ENCODE data around the gene CMIP. TPM values are rescaled to one million over a fixed set of nuclear protein-coding genes. Genes with fewer than 3 reads are reported as not detected.

CMIP gene
- total RNA-seq, 1 experiment from 2014 or later: 48.2 TPM

DNA sequence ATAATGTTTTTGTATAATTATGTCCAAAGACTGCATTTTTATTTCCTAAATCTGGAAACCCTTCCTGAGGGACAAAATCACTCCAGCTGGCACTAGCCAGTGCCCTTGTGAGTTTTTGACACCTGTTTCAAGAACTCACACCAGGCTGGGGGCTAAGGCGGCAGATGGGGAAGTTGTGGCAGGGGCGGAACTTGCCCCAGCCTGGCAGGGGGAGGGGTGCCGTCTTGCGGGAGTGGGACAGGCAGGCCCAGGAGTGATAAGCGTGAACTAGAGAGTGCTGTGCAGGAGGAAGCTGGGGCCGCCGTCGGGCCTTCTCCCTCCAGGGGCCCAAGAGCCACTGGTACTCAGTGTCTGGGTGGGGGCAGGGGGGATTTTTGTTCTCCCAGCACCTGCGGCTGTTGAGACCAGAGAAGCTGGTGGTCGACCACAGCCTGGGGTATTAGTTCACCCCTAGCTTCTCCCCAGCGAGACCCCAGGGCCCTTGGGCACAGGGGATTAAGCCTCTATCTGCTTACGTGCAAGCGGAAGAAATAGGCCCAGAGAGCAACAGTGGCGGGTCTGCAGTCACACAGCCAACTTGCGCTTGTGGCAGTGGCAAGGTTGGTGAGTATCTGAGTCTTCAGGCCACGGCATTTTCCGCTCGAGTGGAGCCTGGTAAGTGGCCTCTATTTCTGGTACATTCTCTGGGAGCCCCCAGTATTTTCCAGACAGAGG lies 294.3 kb downstream of the CMIP start:
- Histone ChIP-seq H3K9ac (ENCODE audit: extremely low read depth, insufficient read length, low read length) (no peak overlapping the region), H3K4me2 (ENCODE audit: insufficient read depth, insufficient read length, low read length) (no peak overlapping the region), H3K9me3 (ENCODE audit: control insufficient read depth, low read depth, low read length) (no peaks in the 10 kb centered on the region), H2BK20ac (ENCODE audit: low read depth, low read length, poor library complexity, severe bottlenecking) (no peak overlapping the region), H2AK5ac (ENCODE audit: insufficient read length, low read length) (no peak overlapping the region), H4K5ac (ENCODE audit: insufficient read length, low read depth, low read length) (no peak overlapping the region), H3K23ac (ENCODE audit: insufficient read length, low read depth, low read length) (no peak overlapping the region), H4K20me1 (ENCODE audit: control insufficient read depth, insufficient read depth, insufficient read length) (no peaks in the 10 kb centered on the region), H3K4ac (ENCODE audit: low read depth, low read length) (no peak overlapping the region), H3K27me3 (ENCODE audit: insufficient read depth, low read length) (no peaks in the 10 kb centered on the region), H2BK15ac (ENCODE audit: low read depth, low read length) (no peak overlapping the region), H3K27ac (ENCODE audit: insufficient read length, low read depth, low read length) (no peak overlapping the region), H3K79me2 (ENCODE audit: insufficient read depth, low read length) (no peaks in the 10 kb centered on the region), H3K14ac (ENCODE audit: insufficient read depth, low read length) (no peak overlapping the region), H2BK5ac (ENCODE audit: insufficient read length, low read length) (no peak overlapping the region), H3K4me1 (ENCODE audit: insufficient read depth, low read length) (no peaks in the 10 kb centered on the region; the same call in 1 of the 2 replicates), H3K79me1 (ENCODE audit: insufficient read depth, low read depth, low read length, poor library complexity, severe bottlenecking) (no peaks in the 10 kb centered on the region), H2BK120ac (ENCODE audit: low read depth, low read length, poor library complexity, severe bottlenecking) (no peak overlapping the region), H2BK12ac (ENCODE audit: insufficient read length, low read depth, low read length) (no peak overlapping the region), H3T11ph (ENCODE audit: low read length) (no peak overlapping the region), H3K23me2 (ENCODE audit: insufficient read length, low read depth, low read length, poor library complexity, severe bottlenecking) (no peaks in the 10 kb centered on the region), H4K8ac (replicated peaks; ENCODE audit: insufficient read length, low read depth, low read length) (no peak overlapping the region), H4K91ac (ENCODE audit: insufficient read length, low read depth, low read length) (no peak overlapping the region), H3K18ac (ENCODE audit: insufficient read length, low read depth, low read length) (no peak overlapping the region), H3K56ac (ENCODE audit: insufficient read length, low read depth, low read length) (no peak overlapping the region), H2AFZ (ENCODE audit: low read length) (no peak overlapping the region)
- H3K4me3 Mint-ChIP-seq: no peak overlapping the region
- TF ChIP-seq, protein P1, sequence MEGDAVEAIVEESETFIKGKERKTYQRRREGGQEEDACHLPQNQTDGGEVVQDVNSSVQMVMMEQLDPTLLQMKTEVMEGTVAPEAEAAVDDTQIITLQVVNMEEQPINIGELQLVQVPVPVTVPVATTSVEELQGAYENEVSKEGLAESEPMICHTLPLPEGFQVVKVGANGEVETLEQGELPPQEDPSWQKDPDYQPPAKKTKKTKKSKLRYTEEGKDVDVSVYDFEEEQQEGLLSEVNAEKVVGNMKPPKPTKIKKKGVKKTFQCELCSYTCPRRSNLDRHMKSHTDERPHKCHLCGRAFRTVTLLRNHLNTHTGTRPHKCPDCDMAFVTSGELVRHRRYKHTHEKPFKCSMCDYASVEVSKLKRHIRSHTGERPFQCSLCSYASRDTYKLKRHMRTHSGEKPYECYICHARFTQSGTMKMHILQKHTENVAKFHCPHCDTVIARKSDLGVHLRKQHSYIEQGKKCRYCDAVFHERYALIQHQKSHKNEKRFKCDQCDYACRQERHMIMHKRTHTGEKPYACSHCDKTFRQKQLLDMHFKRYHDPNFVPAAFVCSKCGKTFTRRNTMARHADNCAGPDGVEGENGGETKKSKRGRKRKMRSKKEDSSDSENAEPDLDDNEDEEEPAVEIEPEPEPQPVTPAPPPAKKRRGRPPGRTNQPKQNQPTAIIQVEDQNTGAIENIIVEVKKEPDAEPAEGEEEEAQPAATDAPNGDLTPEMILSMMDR (conservative IDR thresholded peaks at IDR 0.05): no peak
- H3K27ac Mint-ChIP-seq: no peak overlapping the region
- WGBS (ENCODE audit: extremely low coverage, insufficient read length, low lambda C conversion rate): no CpG with 5 or more reads among the region's 18 CpGs
- H3K9me3 Mint-ChIP-seq: no peaks in the 10 kb centered on the region
- peaks cover 7 to 18% of the 10 kb centered on the region in 2 experiments for H3K4me1 Mint-ChIP-seq
- no peaks in the 10 kb centered on the region for H3K36me3 Mint-ChIP-seq (ENCODE audit: insufficient read depth in 1 of 3, low read depth in 3 of 3)
- H3K27me3 Mint-ChIP-seq (ENCODE audit: low read depth): peaks cover 16% of the 10 kb centered on the region
- no peak for DNase-seq

Data from H9 (cell line).